NCI-H345 treated with DMSO at 0.1 percent for 48 hours (cell line): ENCODE results near the gene C5AR2.
A peak's percentile ranks its signal among the peaks of the same experiment; 100 is the strongest.
"Not testable (repeated sequence)": the region's sequence is repeated elsewhere in the genome, so short reads cannot be mapped to it uniquely, and the experiment has no call there.

ENCODE experiments used
- DNase-seq: peaks from one replicate; lab custom pipeline; 2025; ENCODE audit not compliant: unreplicated experiment; lab: John Stamatoyannopoulos, UW

The C5AR2 gene

DNA sequence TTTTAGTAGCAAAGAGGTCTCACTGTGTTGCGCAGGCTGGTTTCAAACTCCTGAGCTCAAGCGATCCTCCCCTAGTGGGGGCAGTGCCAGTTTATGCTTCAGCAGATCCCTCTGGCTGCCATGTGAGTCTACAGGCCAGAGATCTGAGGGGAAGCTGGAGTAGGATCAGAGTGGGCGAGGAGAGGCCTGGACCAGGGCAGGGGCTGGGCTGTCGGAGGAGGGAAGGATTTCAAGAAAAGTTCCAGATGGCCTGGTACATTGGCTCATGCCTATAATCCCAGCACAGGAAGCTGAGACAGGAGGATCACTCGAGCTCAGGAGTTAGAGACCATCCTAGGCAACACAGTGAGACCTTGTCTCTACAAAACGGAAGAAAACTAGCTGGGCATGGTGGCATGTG, 27.0 kb downstream of the C5AR2 start:
- DNase-seq, result no peak

GRCh38 chr19:47362321-47362720, 30.3 kb downstream of the C5AR2 start:
- no peak for DNase-seq

GRCh38 chr19:47363758-47364531, 32.0 kb downstream of the C5AR2 start:
- no peak for DNase-seq

GRCh38 chr19:47365455-47365854, 33.5 kb downstream of the C5AR2 start:
- not testable (repeated sequence) for DNase-seq

DNA sequence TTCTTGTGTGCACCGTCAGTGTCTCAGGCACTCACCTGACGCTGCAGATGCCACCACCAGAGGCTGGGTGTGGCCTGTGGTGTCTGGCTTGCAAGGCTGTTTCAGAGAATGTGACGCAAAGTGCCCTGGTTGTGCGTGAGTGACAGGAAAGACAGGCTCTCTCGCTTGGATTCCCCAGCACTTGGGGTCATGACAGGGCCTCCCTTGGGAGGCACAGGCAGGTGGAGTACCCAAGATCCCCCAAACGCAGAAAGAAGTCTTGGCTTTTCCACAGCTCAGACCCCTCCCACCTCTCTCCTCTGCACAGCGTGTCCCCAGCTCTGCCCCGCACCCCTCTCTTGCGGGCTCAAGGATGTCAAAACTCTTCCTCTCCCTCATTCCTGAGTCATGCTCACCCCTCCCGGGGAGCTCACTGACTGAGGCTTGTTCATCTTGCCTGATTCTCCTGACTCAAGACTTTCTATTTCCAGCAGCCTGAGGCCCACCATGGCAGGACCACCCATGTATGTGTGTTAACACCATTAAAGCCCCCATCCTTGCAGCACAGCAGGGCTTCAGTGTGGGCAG, 38.2 kb downstream of the C5AR2 start:
- no peak for DNase-seq

GRCh38 chr19:47371261-47371660, 39.3 kb downstream of the C5AR2 start:
- DNase-seq, result no peak

GRCh38 chr19:47372603-47373002, 40.6 kb downstream of the C5AR2 start:
- DNase-seq, result no peak

- DNase-seq, result no peak
Measured at GRCh38 chr19:47373246-47374240, 41.6 kb downstream of the C5AR2 start.

GRCh38 chr19:47374876-47375693, 43.1 kb downstream of the C5AR2 start:
- DNase-seq, result no peak

GRCh38 chr19:47375694-47376588, 44.0 kb downstream of the C5AR2 start:
- DNase-seq, result no peak

GRCh38 chr19:47376589-47377144, 44.7 kb downstream of the C5AR2 start:
- DNase-seq, result no peak

DNA sequence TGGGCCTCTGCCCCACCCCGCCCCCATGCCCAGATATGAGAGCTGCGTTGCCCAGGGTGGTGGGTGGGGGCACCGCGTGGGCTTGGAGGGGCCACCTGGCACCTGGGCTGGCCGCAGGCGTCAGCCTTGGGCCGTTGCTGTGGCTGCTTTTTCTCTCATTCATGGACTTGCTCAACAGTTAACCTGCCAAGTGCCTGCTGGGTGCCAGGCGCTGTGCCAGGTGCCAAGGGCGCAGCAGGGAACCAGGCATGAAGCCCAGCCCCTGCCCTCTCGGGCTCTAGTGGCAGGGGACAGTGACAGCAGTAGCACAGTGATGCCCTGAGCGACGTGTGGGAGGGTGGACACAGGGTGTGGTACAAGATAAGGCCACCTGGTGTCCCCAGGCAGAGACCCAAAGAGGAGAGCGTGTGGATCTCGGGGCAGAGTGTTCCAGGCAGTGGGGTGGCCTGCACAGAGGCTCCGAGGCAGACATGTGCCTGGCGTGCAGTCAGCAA, 45.3 kb downstream of the C5AR2 start:
- DNase-seq, result peak; percentile 36

DNA sequence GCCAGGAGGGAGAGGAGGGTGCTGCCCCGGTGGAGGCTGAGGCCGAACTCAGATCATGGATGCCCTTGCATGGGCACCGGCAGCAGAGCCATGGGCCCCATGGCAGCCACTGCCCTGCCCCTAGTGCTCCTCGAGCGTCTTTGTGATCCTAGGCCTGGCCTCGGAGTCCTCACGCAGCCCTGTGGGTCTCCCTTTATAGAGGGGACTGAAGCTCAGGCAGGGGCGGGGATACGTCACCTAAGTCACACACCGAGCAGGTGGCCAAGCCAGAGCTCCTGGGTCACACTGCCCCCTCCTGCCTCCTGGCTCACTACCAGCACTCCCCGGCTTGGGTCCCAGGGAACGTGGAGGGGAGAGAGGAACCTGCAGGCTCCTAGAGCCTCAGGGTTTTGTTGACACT, 45.8 kb downstream of the C5AR2 start:
- no peak for DNase-seq

DNA sequence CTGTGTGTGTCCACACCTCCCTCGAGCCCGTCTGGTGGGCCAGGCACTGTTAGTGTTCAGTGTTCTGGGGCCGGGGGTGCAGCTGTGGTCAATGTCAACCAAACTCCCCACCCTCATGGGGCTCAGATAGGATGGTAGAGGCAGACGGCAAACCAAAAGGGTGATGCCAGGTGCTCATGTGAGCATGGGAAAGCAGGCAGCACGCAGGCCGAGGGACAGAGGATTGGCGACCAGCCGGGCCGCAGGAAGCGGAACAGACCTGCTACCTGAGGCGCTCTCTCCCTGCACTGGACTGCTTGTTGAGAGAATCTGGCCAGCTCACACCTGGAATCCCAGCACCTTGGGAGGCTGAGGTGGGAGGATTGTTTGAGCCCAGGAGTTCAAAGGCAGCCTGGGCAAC, 46.3 kb downstream of the C5AR2 start:
- no peak for DNase-seq

DNA sequence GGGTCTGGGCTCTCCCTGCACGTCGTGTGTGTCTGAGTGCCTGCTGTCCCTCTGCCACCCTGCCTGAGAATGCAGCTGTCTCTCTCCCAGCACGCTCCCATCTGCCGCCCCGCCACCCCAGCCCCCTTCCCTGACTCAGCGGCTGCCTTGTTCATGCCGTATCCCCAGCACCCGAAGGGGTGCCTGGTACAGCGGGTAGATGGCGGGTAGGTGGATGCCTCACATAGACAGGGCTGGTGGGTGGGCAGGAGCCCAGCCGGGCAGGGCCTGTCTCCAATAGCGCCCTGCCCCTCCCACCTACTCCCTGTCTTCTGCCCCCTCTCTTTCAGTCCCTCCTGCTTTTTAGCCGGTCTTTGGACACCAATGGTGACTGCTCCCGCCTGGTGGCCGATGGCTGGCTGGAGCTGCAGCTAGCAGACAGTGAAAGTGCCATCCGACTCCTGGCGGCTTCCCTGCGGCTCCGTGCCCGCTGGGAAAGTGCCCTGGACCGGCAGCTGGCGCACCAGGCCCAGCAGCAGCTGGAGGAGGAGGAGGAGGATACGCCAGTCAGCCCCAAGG, 47.5 kb downstream of the C5AR2 start:
- DNase-seq, result no peak

GRCh38 chr19:47380559-47380958, 48.6 kb downstream of the C5AR2 start:
- no peak for DNase-seq

DNA sequence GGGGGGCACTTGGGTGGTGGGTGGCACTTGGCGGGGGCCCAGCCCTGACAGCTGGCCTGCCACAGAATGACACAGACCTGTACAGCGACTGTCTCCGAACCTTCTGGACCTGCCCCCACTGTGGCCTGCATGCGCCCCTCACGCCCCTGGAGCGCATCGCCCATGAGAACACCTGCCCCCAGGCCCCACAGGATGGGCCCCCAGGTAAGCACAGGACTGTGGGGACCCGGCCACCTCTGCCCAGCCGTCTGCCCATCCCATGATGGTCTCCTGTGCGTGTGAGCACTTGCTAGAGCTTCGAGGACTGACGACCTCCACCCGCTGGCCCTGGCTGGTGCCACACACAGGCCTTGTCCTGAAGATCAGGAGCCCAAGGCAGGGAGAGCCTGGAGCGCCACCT, 49.1 kb downstream of the C5AR2 start:
- DNase-seq, result no peak

DNA sequence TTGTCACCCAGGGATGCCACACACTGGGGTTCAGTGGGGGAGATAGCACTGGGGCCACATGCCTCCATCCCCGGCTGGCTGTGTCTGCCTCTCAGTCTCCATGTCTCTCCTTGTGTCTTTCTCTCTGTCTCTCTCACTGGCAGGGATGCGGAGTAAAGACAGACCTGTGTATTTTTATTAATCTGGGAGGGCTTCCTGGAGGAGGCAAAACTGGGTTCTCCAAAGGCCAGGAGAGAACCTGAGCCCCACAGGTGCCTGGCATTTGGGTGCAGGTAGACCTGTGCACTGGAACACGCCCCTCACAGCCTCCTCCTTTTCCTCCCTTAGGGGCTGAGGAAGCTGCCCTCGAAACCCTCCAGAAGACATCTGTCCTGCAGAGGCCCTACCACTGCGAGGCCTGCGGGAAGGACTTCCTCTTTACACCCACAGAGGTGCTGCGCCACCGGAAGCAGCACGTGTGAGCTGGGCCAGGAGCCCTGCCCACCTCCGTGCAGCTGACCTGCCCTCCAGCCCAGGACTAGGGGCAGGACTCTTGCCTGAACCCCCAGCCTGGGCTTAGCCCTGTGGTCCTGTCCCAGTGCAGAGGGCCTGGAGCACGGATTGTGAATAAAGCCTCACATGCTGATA, 49.8 kb downstream of the C5AR2 start:
- DNase-seq, result no peak

DNA sequence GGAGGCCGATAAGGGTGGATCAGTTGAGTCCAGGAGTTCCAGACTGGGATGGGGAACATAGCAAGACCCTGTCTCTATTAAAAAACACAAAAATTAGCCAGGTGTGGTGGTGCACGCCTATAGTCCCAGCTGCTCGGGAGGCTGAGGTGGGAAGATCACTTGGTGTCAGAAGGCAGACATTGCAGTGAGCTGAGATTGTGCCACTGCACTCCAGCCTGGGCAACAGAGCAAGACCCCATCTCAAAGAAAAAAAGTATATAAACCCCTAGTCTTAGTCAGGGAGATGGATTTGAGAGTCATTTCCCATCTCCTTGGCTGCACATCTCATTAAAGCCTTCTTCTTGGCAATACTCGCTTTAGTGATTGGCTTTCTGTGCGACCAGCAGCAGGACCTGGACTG, 51.9 kb downstream of the C5AR2 start:
- DNase-seq, result not testable (repeated sequence)
